Astrocyte of the cerebellum (primary cell): ENCODE results near the gene CDC34.

Experiments used
- DNase-seq: peaks from one replicate; pipeline ENCODE4 v3.0.0-alpha.2; 2011; ENCODE audit warnings: low read depth
- H3K4me3 ChIP-seq: 2 replicates; pipeline ENCODE4 v1.5.1; 2011; ENCODE audit warnings: mild to moderate bottlenecking, low read depth, low read length, moderate library complexity
- in situ Hi-C: cut with HindIII; loops from 2 replicates; pipeline ENCODE4 v1.10.0; 2017; ENCODE audit warnings: low sequenced_read_pairs
- TF ChIP-seq, protein P1 (sequence below): IDR thresholded peaks from 2 replicates; pipeline ENCODE4 v1.5.1; 2012; ENCODE audit warnings: low read length, low read depth, moderate library complexity, mild to moderate bottlenecking; ENCODE audit errors: missing control alignments

The CDC34 gene

DNA sequence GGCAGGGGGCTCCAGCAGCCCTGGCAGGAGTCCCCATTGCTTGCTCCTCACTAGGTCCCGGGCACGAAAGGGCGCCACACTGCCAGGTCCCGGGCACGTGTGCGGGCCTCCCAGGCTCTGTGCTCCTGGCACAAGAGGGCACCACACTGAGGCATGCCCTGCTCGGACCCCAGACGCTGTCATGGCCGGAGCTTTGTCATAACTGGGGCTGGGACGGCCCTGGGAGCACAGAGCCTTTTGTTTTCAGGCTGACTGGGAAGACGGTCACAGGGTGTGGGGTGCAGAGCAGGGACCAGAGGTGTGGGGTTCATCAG, 48.2 kb downstream of the CDC34 start:
- TF ChIP-seq, protein P1, sequence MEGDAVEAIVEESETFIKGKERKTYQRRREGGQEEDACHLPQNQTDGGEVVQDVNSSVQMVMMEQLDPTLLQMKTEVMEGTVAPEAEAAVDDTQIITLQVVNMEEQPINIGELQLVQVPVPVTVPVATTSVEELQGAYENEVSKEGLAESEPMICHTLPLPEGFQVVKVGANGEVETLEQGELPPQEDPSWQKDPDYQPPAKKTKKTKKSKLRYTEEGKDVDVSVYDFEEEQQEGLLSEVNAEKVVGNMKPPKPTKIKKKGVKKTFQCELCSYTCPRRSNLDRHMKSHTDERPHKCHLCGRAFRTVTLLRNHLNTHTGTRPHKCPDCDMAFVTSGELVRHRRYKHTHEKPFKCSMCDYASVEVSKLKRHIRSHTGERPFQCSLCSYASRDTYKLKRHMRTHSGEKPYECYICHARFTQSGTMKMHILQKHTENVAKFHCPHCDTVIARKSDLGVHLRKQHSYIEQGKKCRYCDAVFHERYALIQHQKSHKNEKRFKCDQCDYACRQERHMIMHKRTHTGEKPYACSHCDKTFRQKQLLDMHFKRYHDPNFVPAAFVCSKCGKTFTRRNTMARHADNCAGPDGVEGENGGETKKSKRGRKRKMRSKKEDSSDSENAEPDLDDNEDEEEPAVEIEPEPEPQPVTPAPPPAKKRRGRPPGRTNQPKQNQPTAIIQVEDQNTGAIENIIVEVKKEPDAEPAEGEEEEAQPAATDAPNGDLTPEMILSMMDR = no peak
- no peak for DNase-seq
- in situ Hi-C loops = no loop called here
- H3K4me3 ChIP-seq = no peak overlapping the region

GRCh38 chr19:580274-580835, 48.8 kb downstream of the CDC34 start:
- DNase-seq = no peak
- TF ChIP-seq, protein P1 = no peak
- H3K4me3 ChIP-seq = no peak overlapping the region
- in situ Hi-C loops = no loop called here

DNA sequence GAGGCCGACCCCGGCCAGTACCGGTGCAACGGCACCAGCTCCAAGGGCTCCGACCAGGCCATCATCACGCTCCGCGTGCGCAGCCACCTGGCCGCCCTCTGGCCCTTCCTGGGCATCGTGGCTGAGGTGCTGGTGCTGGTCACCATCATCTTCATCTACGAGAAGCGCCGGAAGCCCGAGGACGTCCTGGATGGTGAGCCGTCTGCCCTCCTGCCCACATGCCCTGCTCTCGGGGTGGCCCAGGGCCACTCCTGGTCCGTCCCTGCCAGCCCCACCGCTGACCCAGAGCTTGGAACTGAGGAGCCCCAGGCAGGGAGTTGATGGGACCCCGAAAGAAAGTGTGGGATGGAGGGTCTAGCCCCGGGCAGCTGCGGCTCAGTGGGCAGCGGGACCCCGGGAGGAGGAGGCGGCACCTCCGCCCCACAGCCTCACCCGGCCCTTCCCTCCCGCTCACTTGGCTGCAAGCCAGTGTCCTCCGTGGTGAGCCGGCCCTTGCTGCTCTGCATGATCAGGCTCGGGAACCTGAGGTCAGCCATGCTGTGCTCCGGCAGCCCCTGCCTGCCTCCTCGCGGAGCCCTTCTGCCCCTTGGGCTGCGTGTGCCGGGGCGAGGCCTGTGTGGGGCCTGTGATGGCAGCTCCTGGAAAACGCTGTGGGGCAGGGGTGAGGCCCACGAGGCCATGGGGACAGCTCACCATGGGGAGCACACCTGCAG, 50.0 kb downstream of the CDC34 start:
- no peak overlapping the region for H3K4me3 ChIP-seq
- in situ Hi-C loops = no loop called here
- TF ChIP-seq, protein P1 = no peak
- no peak for DNase-seq

DNA sequence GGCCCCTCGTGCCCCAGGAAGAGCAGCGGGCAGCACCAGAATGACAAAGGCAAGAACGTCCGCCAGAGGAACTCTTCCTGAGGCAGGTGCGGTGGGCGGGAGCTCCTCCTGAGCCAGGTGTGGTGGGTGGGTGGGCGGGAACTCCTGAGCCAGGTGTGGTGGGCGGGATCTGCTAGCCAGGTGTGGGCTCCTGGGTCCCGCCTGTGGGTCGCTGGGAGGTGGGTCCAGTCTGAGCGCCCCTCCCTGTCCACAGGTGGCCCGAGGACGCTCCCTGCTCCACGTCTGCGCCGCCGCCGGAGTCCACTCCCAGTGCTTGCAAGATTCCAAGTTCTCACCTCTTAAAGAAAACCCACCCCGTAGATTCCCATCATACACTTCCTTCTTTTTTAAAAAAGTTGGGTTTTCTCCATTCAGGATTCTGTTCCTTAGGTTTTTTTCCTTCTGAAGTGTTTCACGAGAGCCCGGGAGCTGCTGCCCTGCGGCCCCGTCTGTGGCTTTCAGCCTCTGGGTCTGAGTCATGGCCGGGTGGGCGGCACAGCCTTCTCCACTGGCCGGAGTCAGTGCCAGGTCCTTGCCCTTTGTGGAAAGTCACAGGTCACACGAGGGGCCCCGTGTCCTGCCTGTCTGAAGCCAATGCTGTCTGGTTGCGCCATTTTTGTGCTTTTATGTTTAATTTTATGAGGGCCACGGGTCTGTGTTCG, 51.1 kb downstream of the CDC34 start:
- no peak for DNase-seq
- in situ Hi-C loops = no loop called here
- H3K4me3 ChIP-seq = no peak overlapping the region
- TF ChIP-seq, protein P1 = no peak

GRCh38 chr19:583198-583967, 51.8 kb downstream of the CDC34 start:
- in situ Hi-C loops = no loop called here
- TF ChIP-seq, protein P1 = no peak
- no peak for DNase-seq
- H3K4me3 ChIP-seq = no peak overlapping the region

DNA sequence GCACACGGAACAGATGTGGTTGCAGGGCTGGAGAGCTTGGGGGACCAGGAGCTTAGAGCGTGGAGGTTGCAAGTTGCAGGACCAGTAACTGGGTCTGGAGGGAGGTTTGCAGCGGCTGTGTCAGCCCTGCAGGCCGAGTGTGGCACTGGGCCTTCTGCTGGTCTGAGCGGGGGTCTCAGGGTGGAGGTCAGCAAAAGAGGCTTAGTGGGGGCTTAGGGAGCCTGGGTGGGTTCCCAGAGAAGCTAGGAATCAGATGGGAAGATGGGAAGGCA, 52.3 kb downstream of the CDC34 start:
- TF ChIP-seq, protein P1 = no peak
- in situ Hi-C loops = no loop called here
- H3K4me3 ChIP-seq = no peak overlapping the region
- no peak for DNase-seq
